Neural progenitor cell (in vitro differentiated cells): ENCODE measurements around the gene ITGA1.

Experiments used
- EZH2 ChIP-seq: fragments of 200-600 bp; sonication (generic); IDR thresholded peaks from 2 replicates; pipeline ENCODE4 v1.6.1; 2017; ENCODE audit warnings: antibody characterized with exemption, mild to moderate bottlenecking, moderate library complexity
- EZH2phosphoT487 ChIP-seq: fragments of 200-600 bp; sonication (generic); IDR thresholded peaks from 2 replicates; pipeline ENCODE4 v1.6.1; 2017; ENCODE audit warnings: antibody characterized with exemption
- TF ChIP-seq, protein P1 (sequence below): fragments of 200-600 bp; sonication (generic); IDR thresholded peaks from 2 replicates; pipeline ENCODE4 v1.5.1; 2017; ENCODE audit warnings: antibody characterized with exemption, mild to moderate bottlenecking

GRCh38 chr5:52767217-52767743, 20.4 kb upstream of the ITGA1 start:
- TF ChIP-seq, protein P1, sequence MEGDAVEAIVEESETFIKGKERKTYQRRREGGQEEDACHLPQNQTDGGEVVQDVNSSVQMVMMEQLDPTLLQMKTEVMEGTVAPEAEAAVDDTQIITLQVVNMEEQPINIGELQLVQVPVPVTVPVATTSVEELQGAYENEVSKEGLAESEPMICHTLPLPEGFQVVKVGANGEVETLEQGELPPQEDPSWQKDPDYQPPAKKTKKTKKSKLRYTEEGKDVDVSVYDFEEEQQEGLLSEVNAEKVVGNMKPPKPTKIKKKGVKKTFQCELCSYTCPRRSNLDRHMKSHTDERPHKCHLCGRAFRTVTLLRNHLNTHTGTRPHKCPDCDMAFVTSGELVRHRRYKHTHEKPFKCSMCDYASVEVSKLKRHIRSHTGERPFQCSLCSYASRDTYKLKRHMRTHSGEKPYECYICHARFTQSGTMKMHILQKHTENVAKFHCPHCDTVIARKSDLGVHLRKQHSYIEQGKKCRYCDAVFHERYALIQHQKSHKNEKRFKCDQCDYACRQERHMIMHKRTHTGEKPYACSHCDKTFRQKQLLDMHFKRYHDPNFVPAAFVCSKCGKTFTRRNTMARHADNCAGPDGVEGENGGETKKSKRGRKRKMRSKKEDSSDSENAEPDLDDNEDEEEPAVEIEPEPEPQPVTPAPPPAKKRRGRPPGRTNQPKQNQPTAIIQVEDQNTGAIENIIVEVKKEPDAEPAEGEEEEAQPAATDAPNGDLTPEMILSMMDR: no peak
- no peak for TF ChIP-seq EZH2
- TF ChIP-seq EZH2phosphoT487: no peak
